Sciatic nerve (tissue), 2 donors: ENCODE measurements around the gene STEEP1. TPM values are rescaled to one million over a fixed set of nuclear protein-coding genes. Genes with fewer than 3 reads are reported as not detected.
"Not testable (repeated sequence)": the region's sequence is repeated elsewhere in the genome, so short reads cannot be mapped to it uniquely, and the experiment has no call there.

ENCODE experiments used
- ATAC-seq: fragments of 200-7000 bp; cut with Tn5 transposase; one replicate; pipeline ENCODE4 v1.9.1; 2020; ENCODE audit warnings: mild to moderate bottlenecking, moderate library complexity
- DNase-seq: peaks from one replicate; pipeline ENCODE4 v3.0.0-alpha.2; 2020; ENCODE audit warnings: low spot score
- intact Hi-C: fragments of 100-400 bp; cut with DNase I; formaldehyde crosslinking; loops from one replicate; pipeline ENCODE4 v1.14.2; 2022
- total RNA-seq: library from RNA; stranded (reverse); fragmentation: NEBNext Ultra II Directional; extraction: Animal tissue kit (Norgen Biotek cat#: 25700); gene quantifications from one replicate; pipeline ENCODE4 v1.2.1, GENCODE V29; 2021
- donor health status: DM: no; HTN: no; CAD: no.
- donor health status: DM: no; HTN: no; CAD: no.

The STEEP1 gene
- total RNA-seq, 1 donor from 2014 or later = 21.3 TPM

DNA sequence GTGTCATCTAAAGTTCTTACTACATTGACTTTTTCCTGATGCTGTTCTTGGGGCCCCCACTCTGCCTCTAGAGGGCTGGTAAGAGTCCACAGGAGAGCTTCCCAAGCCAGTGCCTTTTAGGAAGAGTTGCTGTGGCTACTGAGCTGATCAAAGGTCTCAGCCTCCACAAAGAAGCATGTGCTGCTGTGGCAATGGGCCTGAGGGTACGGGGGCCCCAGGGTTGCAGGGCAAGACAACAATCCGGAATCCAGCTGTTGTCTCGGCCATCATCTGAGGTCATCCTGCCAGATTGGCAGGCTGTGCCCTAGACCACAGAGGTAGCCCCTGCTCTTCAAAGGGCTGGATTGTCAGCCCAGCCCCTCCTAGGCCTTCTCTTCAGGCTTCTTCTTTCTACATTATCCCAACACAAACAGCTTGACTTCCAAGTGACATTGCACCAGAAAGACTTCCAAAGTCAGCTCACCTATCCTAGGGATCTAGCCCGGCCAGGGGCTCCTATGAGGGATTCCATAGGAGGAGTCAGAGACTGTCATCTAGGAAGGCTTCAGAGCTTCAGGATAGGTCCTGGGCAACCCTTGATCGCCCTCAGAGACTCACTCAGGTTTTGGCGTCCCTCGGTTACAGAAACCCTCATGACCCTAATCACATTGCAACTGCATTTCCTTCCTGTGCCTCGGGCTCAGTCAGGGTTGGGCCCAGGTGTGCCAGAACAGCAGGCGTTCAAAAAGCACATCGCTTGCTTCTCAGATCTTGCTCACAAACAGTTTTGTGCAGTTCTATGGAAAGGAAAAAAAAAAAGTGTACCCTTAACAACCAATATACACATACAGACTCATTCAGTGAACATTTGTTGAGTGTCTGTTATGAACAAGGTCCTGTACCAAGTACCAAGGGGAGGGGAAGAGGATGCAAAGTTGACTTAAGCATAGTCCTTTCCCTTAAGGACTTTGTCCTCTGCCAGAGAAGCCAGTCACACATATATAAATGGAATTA, 69.2 kb downstream of the STEEP1 start:
- intact Hi-C loops = no loop called here
- ATAC-seq (no peak), DNase-seq (no peak)

DNA sequence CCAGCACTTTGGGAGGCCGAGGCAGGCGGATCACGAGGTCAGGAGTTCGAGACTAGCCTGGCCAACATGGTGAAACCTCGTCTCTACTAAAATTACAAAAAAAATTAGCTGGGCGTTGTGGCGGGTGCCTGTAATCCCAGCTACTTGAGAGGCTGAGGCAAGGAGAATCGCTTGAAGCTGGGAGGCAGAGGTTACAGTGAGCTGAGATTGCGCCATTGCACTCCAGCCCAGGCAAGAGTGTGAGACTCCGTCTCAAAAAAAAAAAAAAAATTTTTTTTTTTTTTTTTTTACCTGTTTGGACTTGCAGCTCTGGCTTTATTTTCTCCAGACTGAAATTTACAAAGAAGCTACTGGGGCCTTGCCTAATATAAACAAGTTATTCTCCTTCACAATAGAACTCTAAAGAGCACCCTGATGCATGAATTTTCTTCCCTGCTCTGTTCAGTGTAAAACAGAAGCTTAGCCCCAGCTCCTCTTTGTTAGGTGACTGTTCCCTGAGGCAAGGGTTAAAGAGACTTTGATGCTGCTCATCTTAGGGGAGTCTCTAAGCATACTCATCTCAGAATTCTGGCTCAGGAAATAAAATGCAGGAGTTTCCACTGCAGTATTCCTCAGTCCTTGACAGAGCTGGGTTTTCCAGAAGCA, 71.2 kb downstream of the STEEP1 start:
- intact Hi-C loops, ATAC-seq, DNase-seq: not testable (repeated sequence)

DNA sequence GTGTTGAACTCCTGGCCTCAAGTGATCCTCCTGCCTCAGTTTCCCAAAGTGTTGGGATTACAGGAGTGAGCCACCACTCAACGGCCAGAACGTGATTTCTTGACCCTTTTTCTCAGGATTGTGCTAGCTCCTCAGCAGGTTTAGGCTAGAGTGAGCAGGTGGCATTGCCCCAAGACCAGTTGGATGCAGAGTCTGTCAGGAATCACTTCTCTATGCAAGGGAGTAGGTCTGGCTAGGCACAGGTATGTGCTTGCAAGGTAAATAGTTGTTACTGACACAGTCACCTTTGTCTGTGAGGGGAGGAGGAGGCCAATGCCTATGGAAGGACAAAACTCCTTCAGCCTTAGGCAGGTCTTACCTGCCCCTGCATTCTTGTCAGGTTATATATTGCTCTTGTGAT, 72.7 kb downstream of the STEEP1 start:
- intact Hi-C loops = no loop called here
- no peak for ATAC-seq
- DNase-seq = no peak

DNA sequence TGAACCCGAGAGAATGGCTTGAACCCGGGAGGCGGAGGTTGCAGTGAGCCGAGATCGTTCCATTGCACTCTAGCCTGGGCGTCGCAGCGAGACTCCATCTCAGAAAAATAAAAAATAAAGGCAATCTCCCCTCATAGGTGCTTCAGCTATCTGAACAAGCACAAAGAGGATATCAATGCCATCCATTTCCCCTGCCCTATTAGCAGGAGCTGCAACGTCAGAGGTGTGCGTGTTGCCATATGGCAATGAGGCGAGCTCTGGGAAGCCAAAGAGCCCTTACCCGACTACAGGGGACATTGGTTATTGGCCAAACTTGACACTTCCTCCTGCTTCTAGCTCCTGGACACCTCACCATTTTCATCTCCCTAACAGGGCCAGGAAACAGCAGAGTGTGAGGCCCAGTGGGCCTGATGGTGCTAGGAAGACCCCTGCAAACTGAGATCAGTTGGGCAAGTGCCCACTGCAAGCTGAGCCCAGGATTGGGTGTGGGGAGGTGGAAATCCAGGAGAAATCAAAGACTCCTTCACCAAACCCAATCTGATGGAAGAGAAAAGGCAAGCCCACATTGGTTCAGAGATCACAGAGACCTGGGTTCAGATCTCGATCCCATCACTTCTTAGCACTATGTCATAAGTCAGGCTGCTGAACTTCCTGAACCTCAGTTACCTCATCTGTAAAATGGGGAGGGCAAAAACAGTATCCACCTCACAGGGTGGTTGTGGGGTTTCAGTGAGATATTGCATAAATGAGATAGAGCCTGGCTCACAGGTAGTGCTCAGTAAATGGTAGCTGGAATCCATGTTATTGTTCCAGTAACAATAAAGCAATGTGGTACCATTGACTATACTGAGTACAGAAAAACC, 75.8 kb downstream of the STEEP1 start:
- ATAC-seq (no peak), DNase-seq (no peak)
- intact Hi-C loops = no loop called here

DNA sequence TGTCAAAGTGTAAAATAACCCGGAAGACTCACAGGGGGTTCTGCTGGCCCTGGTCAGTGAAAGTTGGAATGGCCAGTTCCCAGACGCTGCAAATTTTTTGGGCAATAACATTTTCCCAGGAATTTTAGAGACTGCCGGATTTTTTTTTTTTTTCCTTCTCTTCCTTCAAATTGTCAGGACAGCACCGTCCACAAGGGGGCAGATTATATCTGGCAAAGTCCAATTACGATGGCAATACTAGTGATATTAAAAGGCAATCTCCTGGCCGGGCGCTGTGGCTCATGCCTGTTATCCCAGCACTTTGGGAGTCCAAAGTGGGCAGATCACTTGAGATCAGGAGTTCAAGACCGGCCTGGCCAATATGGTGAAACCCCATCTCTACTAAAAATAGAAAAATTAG, 76.5 kb downstream of the STEEP1 start:
- ATAC-seq (peak; percentile 32), DNase-seq (peak; percentile 73)
- intact Hi-C loops = no loop called here

Other genes with a start within 250 kb of the STEEP1 start
- gene SLC25A43, start 166.1 kb downstream of the STEEP1 start, total RNA-seq = 20.3 TPM
- gene SLC25A5, start 97.0 kb downstream of the STEEP1 start, total RNA-seq = 73.2 TPM
- 47.6 TPM for gene UBE2A, start 9.2 kb upstream of the STEEP1 start, total RNA-seq
- gene NKRF, start 41.0 kb upstream of the STEEP1 start, total RNA-seq = 9.8 TPM
- gene SEPTIN6, start 127.8 kb upstream of the STEEP1 start, total RNA-seq = 33.0 TPM
- gene SOWAHD, start 193.2 kb upstream of the STEEP1 start, total RNA-seq = 0.53 TPM
- 1,230 TPM for gene RPL39, start 226.2 kb upstream of the STEEP1 start, total RNA-seq